Keratinocyte (primary cell): ENCODE data around the gene PARD3. TPM values are rescaled to one million over a fixed set of nuclear protein-coding genes. Genes with fewer than 3 reads are reported as not detected.

Experiments
- DNase-seq: peaks from one replicate; pipeline ENCODE4 v3.0.0-alpha.2; 2011; ENCODE audit warnings: low read depth, missing footprints, low spot score
- FAIRE-seq: peaks from 2 replicates; lab custom pipeline; 2011; peaks lifted over from hg19 to GRCh38; lab: Jason Lieb, UNC
- H2AFZ ChIP-seq: 2 replicates; pipeline ENCODE4 v1.6.0; 2012; ENCODE audit warnings: low read length, control low read depth, inconsistent platforms; ENCODE audit not compliant: control insufficient read depth
- H3K27ac ChIP-seq: 2 replicates; pipeline ENCODE4 v1.5.1; 2011; ENCODE audit warnings: low read length; ENCODE audit not compliant: control insufficient read depth, insufficient read depth
- H3K27me3 ChIP-seq: 3 replicates; pipeline ENCODE4 v1.6.0; 2011; ENCODE audit warnings: low read length; ENCODE audit not compliant: control insufficient read depth, insufficient read depth; ENCODE audit errors: extremely low read depth
- H3K36me3 ChIP-seq, 2 experiments: 2 replicates in 1 of 2; 3 replicates in 1 of 2; pipeline ENCODE4 v1.5.1; 2011; ENCODE audit warnings: low read length in 2 of 2, mild to moderate bottlenecking in 1 of 2; ENCODE audit not compliant: control insufficient read depth in 2 of 2, insufficient read depth in 2 of 2; ENCODE audit errors: extremely low read depth in 1 of 2
- H3K4me1 ChIP-seq: 3 replicates; pipeline ENCODE4 v1.5.1; 2011; ENCODE audit warnings: low read length; ENCODE audit not compliant: control insufficient read depth, insufficient read depth; ENCODE audit errors: extremely low read depth
- H3K4me2 ChIP-seq: 3 replicates; pipeline ENCODE4 v1.6.0; 2011; ENCODE audit warnings: low read depth, low read length; ENCODE audit not compliant: control insufficient read depth, insufficient read depth; ENCODE audit errors: extremely low read depth
- H3K4me3 ChIP-seq, 3 experiments: fragments of 200-600 bp in 1 of 3; sonication (generic) in 1 of 3; 2 replicates in 2 of 3; 3 replicates in 1 of 3; pipeline ENCODE4 v1.5.1; 2011 to 2016; ENCODE audit warnings: low read length in 3 of 3, mild to moderate bottlenecking in 3 of 3, control low read depth in 2 of 3, inconsistent platforms in 1 of 3, low read depth in 1 of 3, mixed read lengths in 1 of 3, mixed run types in 1 of 3, moderate library complexity in 1 of 3; ENCODE audit not compliant: control insufficient read depth in 2 of 3, insufficient read depth in 2 of 3; ENCODE audit errors: extremely low read depth in 1 of 3
- H3K79me2 ChIP-seq: 2 replicates; pipeline ENCODE4 v1.6.0; 2012; ENCODE audit warnings: low read length; ENCODE audit not compliant: control insufficient read depth, insufficient read depth
- H3K9ac ChIP-seq: 3 replicates; pipeline ENCODE4 v1.6.0; 2011; ENCODE audit warnings: low read length; ENCODE audit not compliant: control insufficient read depth, insufficient read depth; ENCODE audit errors: extremely low read depth
- H3K9me1 ChIP-seq: 3 replicates; pipeline ENCODE4 v1.6.0; 2011; ENCODE audit warnings: low read length; ENCODE audit not compliant: control insufficient read depth, insufficient read depth; ENCODE audit errors: extremely low read depth
- H3K9me3 ChIP-seq: 2 replicates; pipeline ENCODE4 v1.5.1; 2012; ENCODE audit warnings: low read depth, low read length; ENCODE audit not compliant: control insufficient read depth
- H4K20me1 ChIP-seq: 3 replicates; pipeline ENCODE4 v1.6.0; 2011; ENCODE audit warnings: low read length; ENCODE audit not compliant: control insufficient read depth, insufficient read depth; ENCODE audit errors: extremely low read depth
- EZH2 ChIP-seq: IDR thresholded peaks from one replicate; pipeline ENCODE4 v1.6.1; 2012; ENCODE audit warnings: inconsistent platforms, mild to moderate bottlenecking, low read length, moderate library complexity
- dilution Hi-C: fragments of 300-500 bp; cut with MboI; formaldehyde crosslinking; loops from one replicate; pipeline ENCODE4 v1.7.0; 2020; ENCODE audit warnings: low sequenced_read_pairs; ENCODE audit not compliant: extremely low pct_ligation_motif_present
- polyA plus RNA-seq, 5 experiments: library from polyadenylated mRNA; depleted of rRNA in 3 of 5; stranded (reverse) in 3 of 5; stranded (forward) in 1 of 5; unstranded in 1 of 5; fragments of >200 nt; gene quantifications; 1 replicate in 1 of 5; 2 replicates in 3 of 5; 3 replicates in 1 of 5; pipeline versions ENCODE4 v1.2.1 to v1.2.3, GENCODE V29; 2011 to 2012; ENCODE audit warnings: missing spikeins in 2 of 5, low read depth in 1 of 5, low replicate concordance in 1 of 5
- TF ChIP-seq, protein P1 (sequence below), 3 experiments: IDR thresholded peaks in 1 of 3; conservative IDR thresholded peaks in 1 of 3; optimal IDR thresholded peaks in 1 of 3; 2 replicates in 2 of 3; 3 replicates in 1 of 3; pipeline versions ENCODE3 to v1.5.1; 2011; ENCODE audit warnings: low read length in 3 of 3, mild to moderate bottlenecking in 3 of 3, moderate library complexity in 2 of 3, control low read depth in 1 of 3, inconsistent platforms in 1 of 3; ENCODE audit not compliant: insufficient read depth in 2 of 3; ENCODE audit errors: extremely low read depth in 1 of 3

PARD3 gene
- polyA plus RNA-seq, 1 donor (not counting 4 experiments of a cell fraction or from before 2014, with no cell fraction given): 46.4 TPM

DNA sequence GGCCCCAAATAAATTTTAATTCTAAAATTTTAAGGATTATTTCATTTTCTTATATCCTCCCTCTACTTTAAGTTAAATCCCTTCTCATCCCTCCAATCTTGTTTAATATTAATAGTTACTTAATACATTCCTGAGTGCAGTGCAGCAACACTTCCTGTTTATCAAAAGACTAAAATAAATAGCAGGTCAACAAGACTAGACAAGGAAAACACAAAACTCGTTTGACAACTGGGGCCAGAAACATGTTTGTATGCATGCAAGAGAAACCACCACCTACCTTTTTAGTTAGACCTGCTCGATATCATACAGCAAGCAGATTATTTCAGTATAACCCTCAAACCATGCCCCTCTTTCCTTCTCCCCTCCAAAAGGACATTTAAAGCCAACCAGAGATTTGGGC lies 95.8 kb downstream of the PARD3 start:
- Histone ChIP-seq H2AFZ (no peak overlapping the region), H3K9ac (peak overlapping the region; percentile 60), H4K20me1 (no peaks in the 10 kb centered on the region), H3K4me2 (peak overlapping the region; percentile 72), H3K27ac (peak overlapping the region; percentile 88), H3K79me2 (peaks cover 59% of the 10 kb centered on the region), H3K36me3 (no peaks in the 10 kb centered on the region), H3K4me3 (peak overlapping the region in 1 of 3 experiments; percentile 32), H3K4me1 (peaks cover 52% of the 10 kb centered on the region), H3K27me3 (no peaks in the 10 kb centered on the region), H3K9me3 (no peaks in the 10 kb centered on the region), H3K9me1 (no peaks in the 10 kb centered on the region)
- FAIRE-seq (no peak), DNase-seq (no peak)
- dilution Hi-C loops: no loop called here
- TF ChIP-seq, protein P1, sequence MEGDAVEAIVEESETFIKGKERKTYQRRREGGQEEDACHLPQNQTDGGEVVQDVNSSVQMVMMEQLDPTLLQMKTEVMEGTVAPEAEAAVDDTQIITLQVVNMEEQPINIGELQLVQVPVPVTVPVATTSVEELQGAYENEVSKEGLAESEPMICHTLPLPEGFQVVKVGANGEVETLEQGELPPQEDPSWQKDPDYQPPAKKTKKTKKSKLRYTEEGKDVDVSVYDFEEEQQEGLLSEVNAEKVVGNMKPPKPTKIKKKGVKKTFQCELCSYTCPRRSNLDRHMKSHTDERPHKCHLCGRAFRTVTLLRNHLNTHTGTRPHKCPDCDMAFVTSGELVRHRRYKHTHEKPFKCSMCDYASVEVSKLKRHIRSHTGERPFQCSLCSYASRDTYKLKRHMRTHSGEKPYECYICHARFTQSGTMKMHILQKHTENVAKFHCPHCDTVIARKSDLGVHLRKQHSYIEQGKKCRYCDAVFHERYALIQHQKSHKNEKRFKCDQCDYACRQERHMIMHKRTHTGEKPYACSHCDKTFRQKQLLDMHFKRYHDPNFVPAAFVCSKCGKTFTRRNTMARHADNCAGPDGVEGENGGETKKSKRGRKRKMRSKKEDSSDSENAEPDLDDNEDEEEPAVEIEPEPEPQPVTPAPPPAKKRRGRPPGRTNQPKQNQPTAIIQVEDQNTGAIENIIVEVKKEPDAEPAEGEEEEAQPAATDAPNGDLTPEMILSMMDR (optimal IDR thresholded peaks at IDR 0.05 in 1 of 3, IDR thresholded peaks at IDR 0.05 in 1 of 3, conservative IDR thresholded peaks at IDR 0.05 in 1 of 3; ENCODE audit: extremely low read depth in 1 of 3, insufficient read depth in 2 of 3, low read length in 3 of 3): no peak
- no peak for TF ChIP-seq EZH2

GRCh38 chr10:34717429-34717828 lies 97.7 kb downstream of the PARD3 start:
- no peak for FAIRE-seq

More at GRCh38 chr10:34717429-34717828, 97.7 kb downstream of the PARD3 start:
- no peak for TF ChIP-seq EZH2
- TF ChIP-seq, protein P1 (optimal IDR thresholded peaks at IDR 0.05 in 1 of 3, IDR thresholded peaks at IDR 0.05 in 1 of 3, conservative IDR thresholded peaks at IDR 0.05 in 1 of 3; ENCODE audit: extremely low read depth in 1 of 3, insufficient read depth in 2 of 3, low read length in 3 of 3): no peak
- no peaks in the 10 kb centered on the region for H3K9me3 ChIP-seq
- H3K9ac ChIP-seq: no peak overlapping the region
- H3K4me3 ChIP-seq: no peak overlapping the region
- H4K20me1 ChIP-seq: no peaks in the 10 kb centered on the region
- no peak for DNase-seq
- H3K27me3 ChIP-seq: no peaks in the 10 kb centered on the region
- peaks cover 46% of the 10 kb centered on the region for H3K4me1 ChIP-seq
- H3K9me1 ChIP-seq: no peaks in the 10 kb centered on the region
- H2AFZ ChIP-seq: no peak overlapping the region
- H3K79me2 ChIP-seq: peaks cover 58% of the 10 kb centered on the region
- H3K36me3 ChIP-seq: no peaks in the 10 kb centered on the region
- no peak overlapping the region for H3K27ac ChIP-seq
- dilution Hi-C loops: no loop called here
- no peak overlapping the region for H3K4me2 ChIP-seq
